Neuronal stem cell (in vitro differentiated cells): ENCODE results near the gene SLC46A3.

Experiments used
- DNase-seq: peaks from one replicate; pipeline ENCODE4 v3.0.0-alpha.2; 2013; ENCODE audit warnings: low spot score
- H2AFZ ChIP-seq: one replicate; pipeline ENCODE4 v1.6.1; 2013; ENCODE audit warnings: mild to moderate bottlenecking, low read length, inconsistent platforms
- H2AK5ac ChIP-seq: 2 replicates; pipeline ENCODE4 v1.6.1; 2013; ENCODE audit warnings: low read depth, mild to moderate bottlenecking, inconsistent platforms, low read length, moderate library complexity, mixed read lengths
- H2BK120ac ChIP-seq: 2 replicates; pipeline ENCODE4 v1.6.1; 2013; ENCODE audit warnings: low read depth, mild to moderate bottlenecking, inconsistent platforms, low read length, moderate library complexity, mixed read lengths
- H2BK12ac ChIP-seq: one replicate; pipeline ENCODE4 v1.6.1; 2013; ENCODE audit warnings: low read length, inconsistent platforms
- H2BK15ac ChIP-seq: 2 replicates; pipeline ENCODE4 v1.6.1; 2013; ENCODE audit warnings: mild to moderate bottlenecking, low read length, inconsistent platforms, mixed read lengths
- H2BK5ac ChIP-seq: one replicate; pipeline ENCODE4 v1.6.1; 2013; ENCODE audit warnings: inconsistent platforms, mild to moderate bottlenecking, low read length, moderate library complexity
- H3K14ac ChIP-seq: one replicate; pipeline ENCODE4 v1.6.1; 2013; ENCODE audit warnings: low read length, inconsistent platforms
- H3K18ac ChIP-seq: 2 replicates; pipeline ENCODE4 v1.6.1; 2013; ENCODE audit warnings: low read length, inconsistent platforms
- H3K23ac ChIP-seq: 2 replicates; pipeline ENCODE4 v1.6.1; 2013; ENCODE audit warnings: low read depth, mild to moderate bottlenecking, mixed read lengths, low read length, inconsistent platforms; ENCODE audit not compliant: poor library complexity
- H3K27ac ChIP-seq: replicated peaks from 3 replicates; pipeline ENCODE4 v1.5.1; 2013; ENCODE audit warnings: low read length, inconsistent platforms
- H3K27me3 ChIP-seq, 3 experiments: 2 replicates each; pipeline ENCODE4 v1.6.1; 2013; ENCODE audit warnings: low read length in 3 of 3, mild to moderate bottlenecking in 2 of 3, inconsistent platforms in 1 of 3, low read depth in 1 of 3, mixed read lengths in 1 of 3, moderate library complexity in 1 of 3; ENCODE audit not compliant: control insufficient read depth in 3 of 3, insufficient read depth in 3 of 3
- H3K36me3 ChIP-seq, 2 donors: replicated peaks in 1 of 2; 2 replicates each; pipeline ENCODE4 v1.6.1; 2013; ENCODE audit warnings: low read length in 2 of 2; ENCODE audit not compliant: control insufficient read depth in 2 of 2, insufficient read depth in 2 of 2
- H3K4ac ChIP-seq: 2 replicates; pipeline ENCODE4 v1.6.1; 2013; ENCODE audit warnings: inconsistent platforms, mild to moderate bottlenecking, low read length, moderate library complexity
- H3K4me1 ChIP-seq, 2 donors: 1 replicate in 1 of 2; 2 replicates in 1 of 2; pipeline ENCODE4 v1.6.1; 2013; ENCODE audit warnings: low read length in 2 of 2, low read depth in 1 of 2; ENCODE audit not compliant: control insufficient read depth in 2 of 2, insufficient read depth in 1 of 2
- H3K4me2 ChIP-seq: one replicate; pipeline ENCODE4 v1.6.1; 2013; ENCODE audit warnings: mild to moderate bottlenecking, low read length, inconsistent platforms; ENCODE audit not compliant: insufficient read depth, poor library complexity, severe bottlenecking
- H3K4me3 ChIP-seq, 2 donors: 2 replicates each; pipeline ENCODE4 v1.5.1; 2013; ENCODE audit warnings: low read length in 2 of 2, mild to moderate bottlenecking in 2 of 2, inconsistent platforms in 1 of 2, moderate library complexity in 1 of 2
- H3K79me1 ChIP-seq: one replicate; pipeline ENCODE4 v1.6.1; 2013; ENCODE audit warnings: low read depth, mild to moderate bottlenecking, inconsistent platforms, low read length, moderate library complexity
- H3K9ac ChIP-seq: one replicate; pipeline ENCODE4 v1.6.1; 2013; ENCODE audit warnings: mild to moderate bottlenecking, low read depth, low read length, inconsistent platforms; ENCODE audit not compliant: poor library complexity
- H3K9me3 ChIP-seq, 2 donors: replicated peaks in 1 of 2; 2 replicates each; pipeline versions ENCODE3 to v1.6.1; 2013; ENCODE audit warnings: low read length in 2 of 2, mild to moderate bottlenecking in 2 of 2, inconsistent platforms in 1 of 2, low read depth in 1 of 2, mixed read lengths in 1 of 2, moderate library complexity in 1 of 2; ENCODE audit not compliant: control insufficient read depth in 2 of 2, insufficient read depth in 1 of 2
- H4K8ac ChIP-seq: one replicate; pipeline ENCODE4 v1.6.1; 2013; ENCODE audit warnings: low read depth, mild to moderate bottlenecking, inconsistent platforms, low read length, moderate library complexity
- H4K91ac ChIP-seq: one replicate; pipeline ENCODE4 v1.6.1; 2013; ENCODE audit warnings: low read length, low read depth, mild to moderate bottlenecking, inconsistent platforms; ENCODE audit not compliant: poor library complexity
- WGBS, 2 donors: extraction: QIAGEN DNeasy Blood & Tissue Kit; methylation state at CpG; one replicate each; pipeline ENCODE4 v1.1.7; 2013; ENCODE audit warnings: missing lambda C conversion rate in 2 of 2, mixed read lengths in 1 of 2; ENCODE audit not compliant: insufficient read length in 2 of 2, insufficient replicate concordance in 1 of 2; ENCODE audit errors: extremely low coverage in 2 of 2; 5-methylcytosine and 5-hydroxymethylcytosine counted together

Gene SLC46A3

GRCh38 chr13:28654276-28654675 is 64.5 kb downstream of the SLC46A3 start:
- no peak for DNase-seq
- Histone ChIP-seq H3K27ac (no peak overlapping the region), H2BK12ac (no peak overlapping the region), H3K79me1 (peaks cover 7% of the 10 kb centered on the region), H2AK5ac (no peak overlapping the region), H3K4me1 (no peaks in the 10 kb centered on the region), H4K91ac (no peak overlapping the region), H3K4me3 (no peak overlapping the region), H2BK15ac (no peak overlapping the region), H2BK120ac (no peak overlapping the region), H2BK5ac (no peak overlapping the region), H3K9me3 (peaks cover 0 to under 1% of the 10 kb centered on the region in 2 donors), H3K14ac (no peak overlapping the region), H3K36me3 (peaks cover 0 to 31% of the 10 kb centered on the region in 2 donors), H3K4me2 (no peak overlapping the region), H3K23ac (no peak overlapping the region), H3K9ac (no peak overlapping the region), H3K4ac (no peak overlapping the region), H4K8ac (no peak overlapping the region), H2AFZ (no peak overlapping the region), H3K18ac (no peak overlapping the region), H3K27me3 (no peaks in the 10 kb centered on the region)
- no CpG with 5 or more reads among the region's 1 CpG for WGBS, 2 donors

- H3K27ac ChIP-seq, result no peak overlapping the region
- H2BK5ac ChIP-seq, result no peak overlapping the region
- H3K14ac ChIP-seq, result no peak overlapping the region
- no peak overlapping the region for H3K4me3 ChIP-seq
- H2AK5ac ChIP-seq, result no peak overlapping the region
- H3K27me3 ChIP-seq, result no peaks in the 10 kb centered on the region
- no peak overlapping the region for H2BK15ac ChIP-seq
- H3K23ac ChIP-seq, result no peak overlapping the region
- H3K79me1 ChIP-seq, result no peaks in the 10 kb centered on the region
- no peaks in the 10 kb centered on the region for H3K4me1 ChIP-seq
- H4K91ac ChIP-seq, result no peak overlapping the region
- DNase-seq, result no peak
- no peak overlapping the region for H2BK12ac ChIP-seq
- no peak overlapping the region for H3K18ac ChIP-seq
- no peak overlapping the region for H2AFZ ChIP-seq
- no peaks in the 10 kb centered on the region for H3K9me3 ChIP-seq
- H3K36me3 ChIP-seq, result peaks cover 0 to 31% of the 10 kb centered on the region in 2 donors
- H3K4ac ChIP-seq, result no peak overlapping the region
- no peak overlapping the region for H4K8ac ChIP-seq
- WGBS, 2 donors, result no CpG with 5 or more reads among the region's 1 CpG
- no peak overlapping the region for H2BK120ac ChIP-seq
- no peak overlapping the region for H3K4me2 ChIP-seq
- no peak overlapping the region for H3K9ac ChIP-seq
These were observed 65.7 kb downstream of the SLC46A3 start for GRCh38 chr13:28653111-28653510.

GRCh38 chr13:28651810-28652401 is 66.9 kb downstream of the SLC46A3 start:
- no peak overlapping the region for H2BK15ac ChIP-seq

GRCh38 chr13:28650284-28650683 is 68.5 kb downstream of the SLC46A3 start:
- Histone ChIP-seq H3K9me3 (no peaks in the 10 kb centered on the region), H3K9ac (no peak overlapping the region), H3K18ac (no peak overlapping the region), H2BK5ac (no peak overlapping the region), H2AK5ac (no peak overlapping the region), H2BK12ac (no peak overlapping the region), H3K27me3 (no peaks in the 10 kb centered on the region), H4K91ac (no peak overlapping the region), H3K36me3 (peaks cover 0 to 31% of the 10 kb centered on the region in 2 donors), H2AFZ (no peak overlapping the region), H3K4me3 (no peak overlapping the region), H4K8ac (no peak overlapping the region), H3K4ac (no peak overlapping the region), H3K27ac (no peak overlapping the region), H3K4me1 (no peaks in the 10 kb centered on the region), H3K79me1 (no peaks in the 10 kb centered on the region), H3K23ac (no peak overlapping the region), H3K14ac (no peak overlapping the region), H2BK15ac (no peak overlapping the region), H2BK120ac (no peak overlapping the region), H3K4me2 (no peak overlapping the region)
- WGBS, 2 donors, result no CpG with 5 or more reads among the region's 2 CpGs
- no peak for DNase-seq

More at GRCh38 chr13:28651810-28652401, 66.9 kb downstream of the SLC46A3 start:
- H3K79me1 ChIP-seq, result no peaks in the 10 kb centered on the region
- no peak overlapping the region for H3K27ac ChIP-seq
- H2BK5ac ChIP-seq, result no peak overlapping the region
- peaks cover 0 to 31% of the 10 kb centered on the region in 2 donors for H3K36me3 ChIP-seq
- H4K91ac ChIP-seq, result no peak overlapping the region
- H3K4me3 ChIP-seq, result no peak overlapping the region
- H3K14ac ChIP-seq, result no peak overlapping the region
- no peaks in the 10 kb centered on the region for H3K27me3 ChIP-seq
- H2AFZ ChIP-seq, result no peak overlapping the region
- no peak overlapping the region for H2AK5ac ChIP-seq
- H3K4ac ChIP-seq, result no peak overlapping the region
- no peaks in the 10 kb centered on the region for H3K9me3 ChIP-seq
- H3K23ac ChIP-seq, result no peak overlapping the region
- WGBS, 2 donors, result no CpG with 5 or more reads among the region's 7 CpGs
- H2BK12ac ChIP-seq, result no peak overlapping the region
- no peak overlapping the region for H4K8ac ChIP-seq
- no peak overlapping the region for H2BK120ac ChIP-seq
- H3K4me1 ChIP-seq, result no peaks in the 10 kb centered on the region
- DNase-seq, result no peak
- no peak overlapping the region for H3K18ac ChIP-seq
- H3K4me2 ChIP-seq, result no peak overlapping the region
- H3K9ac ChIP-seq, result no peak overlapping the region
